H1 (cell line): ENCODE results near the gene FAM174A. TPM values are rescaled to one million over a fixed set of nuclear protein-coding genes. Genes with fewer than 3 reads are reported as not detected.

ENCODE experiments used
- CTCF ChIA-PET: fragments of 300-600 bp; sonication (Branson Sonifier 250); formaldehyde crosslinking; loops from one replicate; lab custom pipeline; 2021; ENCODE audit not compliant: partially characterized antibody; lab: Charles Lee
- POLR2A ChIA-PET: fragments of 300-600 bp; sonication (Branson Sonifier 250); formaldehyde crosslinking; loops from one replicate; lab custom pipeline; 2021; ENCODE audit warnings: inconsistent platforms; ENCODE audit not compliant: partially characterized antibody; lab: Charles Lee
- DNase-seq, 2 experiments: peaks; one replicate each; pipeline versions ENCODE4 v3.0.0 to v3.0.0-alpha.2; 2010 to 2022; ENCODE audit warnings: low spot score in 2 of 2, low read depth in 1 of 2, mixed read lengths in 1 of 2
- FAIRE-seq: peaks from 2 replicates; lab custom pipeline; 2011; peaks lifted over from hg19 to GRCh38; lab: Jason Lieb, UNC
- H2AFZ ChIP-seq: 2 replicates; pipeline ENCODE4 v1.8.1; 2012; ENCODE audit warnings: low read length, inconsistent platforms
- H2AK5ac ChIP-seq: 2 replicates; pipeline ENCODE4 v1.6.1; 2013; ENCODE audit warnings: low read depth, low read length
- H2BK120ac ChIP-seq: replicated peaks from 2 replicates; pipeline ENCODE3; 2013; ENCODE audit warnings: low read depth, low read length, inconsistent platforms
- H2BK12ac ChIP-seq: 2 replicates; pipeline ENCODE4 v1.6.1; 2013; ENCODE audit warnings: low read depth, low read length
- H2BK15ac ChIP-seq: 2 replicates; pipeline ENCODE4 v1.6.1; 2013; ENCODE audit warnings: low read length
- H2BK20ac ChIP-seq: 2 replicates; pipeline ENCODE4 v1.6.1; 2013; ENCODE audit warnings: low read length
- H2BK5ac ChIP-seq: 2 replicates; pipeline ENCODE4 v1.6.1; 2013; ENCODE audit warnings: low read depth, low read length
- H3K14ac ChIP-seq: 2 replicates; pipeline ENCODE4 v1.6.1; 2013; ENCODE audit warnings: inconsistent platforms; ENCODE audit not compliant: insufficient read length
- H3K18ac ChIP-seq: 2 replicates; pipeline ENCODE4 v1.6.1; 2013; ENCODE audit warnings: low read length; ENCODE audit errors: extremely low read depth
- H3K23ac ChIP-seq: 2 replicates; pipeline ENCODE4 v1.6.1; 2013; ENCODE audit warnings: inconsistent platforms; ENCODE audit not compliant: insufficient read length
- H3K23me2 ChIP-seq: 2 replicates; pipeline ENCODE4 v1.6.1; 2013; ENCODE audit warnings: low read depth, low read length
- H3K27ac ChIP-seq: 2 replicates; pipeline ENCODE4 v1.6.1; 2011; ENCODE audit warnings: low read depth, low read length, inconsistent platforms
- H3K27me3 ChIP-seq, 4 experiments: replicated peaks in 1 of 4; 1 replicate in 1 of 4; 2 replicates in 3 of 4; pipeline versions ENCODE4 v1.6.1 to v1.8.1; 2011 to 2013; ENCODE audit warnings: low read length in 3 of 4, mild to moderate bottlenecking in 3 of 4, inconsistent platforms in 2 of 4, mixed read lengths in 2 of 4, moderate library complexity in 1 of 4; ENCODE audit not compliant: control insufficient read depth in 3 of 4, insufficient read depth in 3 of 4; ENCODE audit errors: extremely low read depth in 1 of 4
- H3K36me3 ChIP-seq, 4 experiments: 2 replicates each; pipeline versions ENCODE4 v1.6.1 to v1.8.1; 2011 to 2013; ENCODE audit warnings: mild to moderate bottlenecking in 4 of 4, low read length in 3 of 4, moderate library complexity in 2 of 4, control low read depth in 1 of 4, inconsistent platforms in 1 of 4; ENCODE audit not compliant: insufficient read depth in 4 of 4, control insufficient read depth in 2 of 4
- H3K4ac ChIP-seq: replicated peaks from 2 replicates; pipeline ENCODE3; 2013; ENCODE audit warnings: low read length, low read depth, mixed read lengths, inconsistent platforms; ENCODE audit not compliant: insufficient read length
- H3K4me1 ChIP-seq, 4 experiments: replicated peaks in 1 of 4; 1 replicate in 1 of 4; 2 replicates in 3 of 4; pipeline versions ENCODE4 v1.6.1 to v1.8.1; 2011 to 2013; ENCODE audit warnings: low read length in 3 of 4, inconsistent platforms in 2 of 4, mixed read lengths in 1 of 4; ENCODE audit not compliant: insufficient read depth in 4 of 4, control insufficient read depth in 3 of 4
- H3K4me2 ChIP-seq, 2 experiments: 2 replicates each; pipeline versions ENCODE4 v1.6.1 to v1.8.1; 2011 to 2013; ENCODE audit warnings: low read depth in 2 of 2, low read length in 2 of 2, control low read depth in 1 of 2, inconsistent platforms in 1 of 2, mild to moderate bottlenecking in 1 of 2; ENCODE audit not compliant: insufficient read depth in 1 of 2
- H3K4me3 ChIP-seq, 4 experiments: fragments of 200-600, 300-600 bp in 1 of 4; sonication (generic), shearing (Covaris generic), sonication (Bioruptor Twin) in 1 of 4; 2 replicates each; pipeline versions ENCODE4 v1.5.1 to v1.8.1; 2011 to 2016; ENCODE audit warnings: low read length in 4 of 4, low read depth in 3 of 4, control low read depth in 2 of 4, inconsistent platforms in 2 of 4, mild to moderate bottlenecking in 2 of 4, mixed read lengths in 1 of 4, moderate library complexity in 1 of 4; ENCODE audit not compliant: insufficient read depth in 2 of 4; ENCODE audit errors: extremely low read depth in 1 of 4
- H3K56ac ChIP-seq: replicated peaks from 2 replicates; pipeline ENCODE3; 2013; ENCODE audit warnings: low read depth, mild to moderate bottlenecking, mixed read lengths, low read length, inconsistent platforms; ENCODE audit not compliant: insufficient read length
- H3K79me1 ChIP-seq: 2 replicates; pipeline ENCODE4 v1.6.1; 2013; ENCODE audit warnings: low read depth, low read length, control low read depth
- H3K79me2 ChIP-seq, 2 experiments: 2 replicates each; pipeline versions ENCODE4 v1.6.1 to v1.8.1; 2012 to 2013; ENCODE audit warnings: low read length in 2 of 2, mild to moderate bottlenecking in 2 of 2, inconsistent platforms in 1 of 2; ENCODE audit not compliant: insufficient read depth in 2 of 2, control insufficient read depth in 1 of 2
- H3K9ac ChIP-seq, 4 experiments: replicated peaks in 1 of 4; 1 replicate in 1 of 4; 2 replicates in 3 of 4; pipeline versions ENCODE4 v1.6.1 to v1.8.1; 2011 to 2013; ENCODE audit warnings: low read depth in 3 of 4, low read length in 3 of 4, control low read depth in 2 of 4, mild to moderate bottlenecking in 2 of 4, moderate library complexity in 2 of 4, inconsistent platforms in 1 of 4; ENCODE audit errors: extremely low read depth in 1 of 4
- H3K9me3 ChIP-seq, 2 experiments: 2 replicates each; pipeline versions ENCODE4 v1.6.1 to v1.8.1; 2012 to 2013; ENCODE audit warnings: mild to moderate bottlenecking in 2 of 2, moderate library complexity in 2 of 2, control low read depth in 1 of 2, inconsistent platforms in 1 of 2, low read depth in 1 of 2, low read length in 1 of 2, mixed read lengths in 1 of 2; ENCODE audit not compliant: insufficient read depth in 2 of 2
- H4K20me1 ChIP-seq, 2 experiments: replicated peaks in 1 of 2; 2 replicates each; pipeline versions ENCODE3 to v1.8.1; 2011 to 2013; ENCODE audit warnings: inconsistent platforms in 2 of 2, low read length in 2 of 2, mild to moderate bottlenecking in 1 of 2; ENCODE audit not compliant: insufficient read depth in 2 of 2, control insufficient read depth in 1 of 2
- H4K5ac ChIP-seq: 2 replicates; pipeline ENCODE4 v1.6.1; 2013; ENCODE audit warnings: low read length, low read depth, mixed read lengths, inconsistent platforms; ENCODE audit not compliant: insufficient read length
- H4K8ac ChIP-seq: 2 replicates; pipeline ENCODE4 v1.8.0; 2013; ENCODE audit warnings: mild to moderate bottlenecking, moderate library complexity, low read length, inconsistent platforms; ENCODE audit not compliant: insufficient read depth; ENCODE audit errors: extremely low read depth
- H4K91ac ChIP-seq: replicated peaks from 2 replicates; pipeline ENCODE3; 2013; ENCODE audit warnings: low read length, mixed read lengths, inconsistent platforms; ENCODE audit not compliant: insufficient read length
- ASH2L ChIP-seq: fragments of 200-600, 300-600 bp; sonication (generic); IDR thresholded peaks from one replicate; pipeline ENCODE4 v1.7.1; 2017; ENCODE audit warnings: low read length
- WGBS, 2 experiments: shearing (Covaris generic) in 1 of 2; methylation state at CpG; one replicate each; pipeline versions ENCODE4 v1.1.6 to v1.1.7; 2013 to 2015; ENCODE audit warnings: low lambda C conversion rate in 2 of 2, mixed read lengths in 2 of 2, inconsistent platforms in 1 of 2, low coverage in 1 of 2, missing lambda C conversion rate in 1 of 2; ENCODE audit not compliant: insufficient replicate concordance in 2 of 2, insufficient coverage in 1 of 2, insufficient read length in 1 of 2; ENCODE audit errors: extremely low coverage in 1 of 2, missing lambda C conversion rate in 1 of 2; 5-methylcytosine and 5-hydroxymethylcytosine counted together
- polyA plus RNA-seq, 7 experiments: library from polyadenylated mRNA; depleted of rRNA in 3 of 7; stranded (reverse) in 5 of 7; unstranded in 2 of 7; fragments of >200 nt in 5 of 7; fragments of 200-250 nt in 2 of 7; gene quantifications; 1 replicate in 5 of 7; 2 replicates in 1 of 7; 4 replicates in 1 of 7; pipeline versions ENCODE4 v1.2.1 to v1.2.3, GENCODE V29; 2011 to 2013; ENCODE audit warnings: missing spikeins in 2 of 7, mixed read lengths in 2 of 7
- total RNA-seq: library from RNA; stranded (reverse); fragmentation: NEBNext Ultra II Directional; extraction: Animal tissue kit (Norgen Biotek cat#: 25700); gene quantifications from 2 replicates; pipeline ENCODE4 v1.2.1, GENCODE V29; 2021

The FAM174A gene
- total and polyA plus RNA-seq, 2 of the 8 experiments (the other 6 are each of a cell fraction or from before 2014, with no cell fraction given): 3.9 to 5.3 TPM

- FAIRE-seq: no peak
- CTCF ChIA-PET: no interaction called here
- H4K5ac ChIP-seq: no peak overlapping the region
- TF ChIP-seq ASH2L: no peak
Observed at GRCh38 chr5:100584889-100585288, 49.7 kb downstream of the FAM174A start.

More at GRCh38 chr5:100584889-100585288, 49.7 kb downstream of the FAM174A start:
- Histone ChIP-seq H3K18ac (no peak overlapping the region), H2AK5ac (no peak overlapping the region), H2BK120ac (no peak overlapping the region), H3K23ac (no peak overlapping the region), H3K27me3 (no peaks in the 10 kb centered on the region), H3K79me2 (no peaks in the 10 kb centered on the region), H3K9me3 (no peaks in the 10 kb centered on the region), H3K23me2 (no peaks in the 10 kb centered on the region), H2BK5ac (no peak overlapping the region), H3K9ac (no peak overlapping the region), H3K4me2 (no peak overlapping the region), H4K91ac (no peak overlapping the region), H3K14ac (no peak overlapping the region), H2BK15ac (no peak overlapping the region), H2BK20ac (no peak overlapping the region), H3K36me3 (no peaks in the 10 kb centered on the region), H4K20me1 (no peaks in the 10 kb centered on the region), H2BK12ac (no peak overlapping the region), H4K8ac (no peak overlapping the region), H3K56ac (no peak overlapping the region), H3K27ac (no peak overlapping the region), H2AFZ (no peak overlapping the region), H3K4me3 (no peak overlapping the region), H3K79me1 (no peaks in the 10 kb centered on the region), H3K4me1 (no peaks in the 10 kb centered on the region), H3K4ac (no peak overlapping the region)
- POLR2A ChIA-PET: no interaction called here
- WGBS, 2 experiments: 95% methylated on average over 5 of the region's 5 CpGs; no CpG with 5 or more reads in 1 of the 2 experiments
- DNase-seq: no peak
